GM12864 (cell line): ENCODE results near the gene RAB11FIP5.

Source experiments
- DNase-seq: peaks from one replicate; pipeline ENCODE4 v3.0.0-alpha.2; 2011; ENCODE audit warnings: low read depth
- H3K4me3 ChIP-seq: 2 replicates; pipeline ENCODE4 v1.5.1; 2011; ENCODE audit warnings: mild to moderate bottlenecking, low read depth, low read length, control low read depth
- CTCF ChIP-seq: IDR thresholded peaks from 2 replicates; pipeline ENCODE4 v1.5.1; 2011; ENCODE audit warnings: low read depth, mild to moderate bottlenecking, moderate library complexity, low read length, control low read depth, inconsistent platforms; ENCODE audit errors: missing control alignments

The RAB11FIP5 gene

GRCh38 chr2:73078457-73079411 is 34.0 kb downstream of the RAB11FIP5 start:
- no peak for DNase-seq
- TF ChIP-seq CTCF: no peak
- no peak overlapping the region for H3K4me3 ChIP-seq

GRCh38 chr2:73077424-73077795 is 35.3 kb downstream of the RAB11FIP5 start:
- no peak for DNase-seq
- no peak for TF ChIP-seq CTCF
- no peak overlapping the region for H3K4me3 ChIP-seq

GRCh38 chr2:73076701-73077423 is 35.9 kb downstream of the RAB11FIP5 start:
- TF ChIP-seq CTCF: no peak
- H3K4me3 ChIP-seq: no peak overlapping the region
- DNase-seq: no peak

- no peak for DNase-seq
- TF ChIP-seq CTCF: no peak
- no peak overlapping the region for H3K4me3 ChIP-seq
Measured at GRCh38 chr2:73075477-73076373, 37.0 kb downstream of the RAB11FIP5 start.

GRCh38 chr2:73074110-73075069 is 38.4 kb downstream of the RAB11FIP5 start:
- no peak for TF ChIP-seq CTCF
- H3K4me3 ChIP-seq: no peak overlapping the region
- no peak for DNase-seq

GRCh38 chr2:73072416-73072815 is 40.3 kb downstream of the RAB11FIP5 start:
- TF ChIP-seq CTCF: no peak
- H3K4me3 ChIP-seq: no peak overlapping the region
- no peak for DNase-seq
